DMS79 treated with DMSO at 0.1 percent for 48 hours (cell line): ENCODE measurements around the gene NKD1.
"Not testable (repeated sequence)": the region's sequence is repeated elsewhere in the genome, so short reads cannot be mapped to it uniquely, and the experiment has no call there.

ENCODE experiments used
- DNase-seq: peaks from one replicate; lab custom pipeline; 2025; lab: John Stamatoyannopoulos, UW

The NKD1 gene

GRCh38 chr16:50548125-50548908 lies at the start of gene NKD1:
TSS of gene NKD1 (plus strand) at chr16:50548396. CDS start at chr16:50548554, 158 bp downstream.
- no peak for DNase-seq

GRCh38 chr16:50498431-50499155 lies 49.6 kb upstream of the NKD1 start:
- DNase-seq = no peak

GRCh38 chr16:50499254-50499653 lies 48.9 kb upstream of the NKD1 start:
- DNase-seq = no peak

GRCh38 chr16:50500171-50500874 lies 47.9 kb upstream of the NKD1 start:
- DNase-seq = no peak

GRCh38 chr16:50501251-50501650 lies 46.9 kb upstream of the NKD1 start:
- no peak for DNase-seq

DNA sequence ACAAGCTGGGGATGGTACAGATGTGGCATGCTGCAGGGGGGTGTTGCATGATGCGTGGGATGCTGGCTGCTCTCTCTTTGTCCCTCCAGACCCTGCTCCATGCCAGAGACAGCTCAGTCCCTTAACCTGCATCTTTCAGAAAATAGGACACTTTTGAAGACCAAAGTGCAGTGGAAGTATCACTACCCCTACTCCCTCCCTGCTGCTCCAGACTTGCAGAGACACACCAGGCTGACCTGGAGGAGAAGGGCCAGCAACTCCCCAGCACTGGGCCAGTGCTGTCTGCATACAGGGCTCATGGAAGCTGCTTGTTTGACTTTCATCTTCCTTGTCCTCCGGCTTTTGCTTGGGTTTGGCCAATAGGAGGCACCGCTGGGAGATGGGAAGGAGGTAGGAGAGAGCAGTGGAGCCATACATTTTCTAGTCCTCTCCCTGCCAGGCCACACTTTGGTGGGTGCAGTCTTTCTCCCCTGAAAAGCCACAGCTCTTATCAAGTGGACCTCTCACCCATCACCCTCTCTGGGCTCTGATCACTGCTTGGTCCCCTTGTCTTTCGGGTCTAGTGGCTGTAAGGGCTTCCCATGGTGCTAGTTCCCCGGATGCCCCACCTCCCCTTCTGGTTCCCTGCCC lies 46.1 kb upstream of the NKD1 start:
- no peak for DNase-seq

- DNase-seq = no peak
Observed at GRCh38 chr16:50502616-50503011, 45.6 kb upstream of the NKD1 start.

DNA sequence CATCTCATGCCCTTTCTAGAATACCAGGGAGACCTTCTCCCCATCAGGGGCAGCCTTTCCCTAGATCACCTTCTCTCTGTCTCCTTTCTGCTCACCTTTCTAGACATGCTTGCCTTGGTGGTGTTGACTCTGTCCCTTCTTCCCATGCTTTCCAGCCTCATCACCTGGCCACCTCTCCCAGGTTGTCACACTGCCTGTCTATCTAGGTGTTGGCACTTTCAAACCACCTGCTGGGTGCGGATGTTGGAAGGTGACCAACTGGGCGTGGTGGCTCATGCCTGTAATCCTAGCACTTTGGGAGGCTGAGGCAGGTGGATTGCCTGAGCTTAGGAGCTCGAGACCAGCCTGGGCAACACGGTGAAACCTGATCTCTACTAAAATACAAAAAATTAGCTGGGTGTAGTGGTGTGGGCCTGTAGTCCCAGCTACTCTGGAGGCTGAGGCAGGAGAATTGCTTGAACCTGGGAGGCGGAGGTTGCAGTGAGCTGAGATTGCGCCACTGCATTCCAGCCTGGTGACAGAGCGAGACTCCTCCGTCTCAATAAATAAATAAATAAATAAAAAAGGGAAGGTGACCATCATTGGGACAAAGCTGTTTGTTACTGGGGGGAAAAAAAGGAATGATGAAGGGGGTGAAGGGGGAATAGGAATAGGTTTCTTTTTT lies 44.2 kb upstream of the NKD1 start:
- DNase-seq = not testable (repeated sequence)

DNA sequence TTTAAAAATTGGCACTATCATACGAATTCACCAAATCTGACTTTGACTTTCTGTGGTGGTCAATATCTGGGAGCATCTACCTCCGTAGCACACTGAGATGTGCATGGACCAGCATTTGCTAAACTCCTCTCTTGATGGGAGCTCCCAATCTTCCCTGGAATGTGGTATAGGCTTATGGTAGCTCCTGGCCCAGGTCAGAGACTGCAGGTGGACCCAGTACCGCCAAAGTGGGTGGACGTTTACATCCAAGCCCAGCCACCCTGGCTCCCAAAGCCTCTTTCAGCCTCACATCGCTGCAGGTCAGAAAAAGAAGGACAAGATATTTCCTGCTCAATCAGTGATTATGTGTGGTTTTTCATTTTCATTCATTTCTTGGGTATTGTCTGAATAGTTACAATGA lies 43.1 kb upstream of the NKD1 start:
- DNase-seq = no peak

DNA sequence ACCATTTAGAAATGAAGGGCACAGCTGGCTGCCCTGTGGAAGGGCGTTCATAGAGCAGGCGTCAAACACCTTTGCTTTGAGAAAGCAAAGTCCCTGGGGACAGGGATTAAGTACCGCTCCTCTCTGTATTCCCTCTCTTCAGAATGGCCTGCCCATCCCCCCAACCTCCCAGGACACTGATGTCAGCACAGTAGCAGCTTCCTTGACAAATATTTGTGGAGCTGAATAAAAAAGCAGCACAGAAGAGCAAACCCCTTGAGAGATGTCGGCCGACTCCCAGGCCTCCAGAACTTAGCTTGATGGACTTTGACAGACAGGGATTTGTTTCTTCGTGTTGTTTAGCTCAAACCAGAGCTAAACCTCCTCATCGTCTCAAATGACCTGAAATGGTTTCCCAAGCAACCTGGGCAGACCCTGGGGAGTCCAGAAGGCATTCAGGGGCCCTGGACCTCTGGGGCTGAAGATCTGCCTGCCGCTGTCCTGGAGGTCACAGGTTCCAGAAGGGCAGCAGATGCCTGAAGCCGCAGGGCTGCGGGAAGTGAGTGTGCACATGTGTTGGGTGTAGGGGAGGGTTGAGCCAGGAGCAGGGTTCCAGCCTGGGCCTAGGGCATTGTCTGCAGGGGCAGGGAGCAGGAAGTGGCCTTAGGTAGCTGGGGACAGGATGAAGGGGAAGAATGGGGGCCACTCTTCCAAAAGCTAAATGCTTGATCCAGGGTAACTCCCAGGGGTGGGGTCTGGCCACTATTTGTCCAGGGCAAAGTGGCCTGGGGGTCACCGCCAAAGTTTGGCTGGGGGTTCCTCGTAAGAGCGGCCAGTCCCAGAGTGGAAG lies 42.3 kb upstream of the NKD1 start:
- DNase-seq = no peak

- DNase-seq = no peak
Observed at GRCh38 chr16:50506543-50506937, 41.7 kb upstream of the NKD1 start.

DNA sequence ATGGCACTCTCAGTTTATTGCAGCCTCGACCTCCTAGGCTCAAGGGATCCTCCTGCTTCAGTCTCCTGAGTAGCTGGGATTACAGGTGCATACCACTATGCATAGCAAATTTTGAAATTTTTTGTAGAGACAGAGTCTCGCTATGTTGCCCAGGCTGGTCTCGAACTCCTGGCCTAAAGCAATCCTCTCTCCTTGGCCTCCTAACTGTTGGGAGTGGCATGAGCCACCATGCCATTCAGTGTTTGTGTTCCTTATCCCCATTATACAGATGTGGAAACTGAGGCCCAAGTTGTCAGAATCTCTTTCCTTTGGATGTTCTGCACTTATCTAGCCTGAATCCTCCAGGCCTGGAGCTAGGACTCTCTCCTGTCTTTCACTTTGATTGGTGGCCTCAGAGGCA lies 40.8 kb upstream of the NKD1 start:
- no peak for DNase-seq

DNA sequence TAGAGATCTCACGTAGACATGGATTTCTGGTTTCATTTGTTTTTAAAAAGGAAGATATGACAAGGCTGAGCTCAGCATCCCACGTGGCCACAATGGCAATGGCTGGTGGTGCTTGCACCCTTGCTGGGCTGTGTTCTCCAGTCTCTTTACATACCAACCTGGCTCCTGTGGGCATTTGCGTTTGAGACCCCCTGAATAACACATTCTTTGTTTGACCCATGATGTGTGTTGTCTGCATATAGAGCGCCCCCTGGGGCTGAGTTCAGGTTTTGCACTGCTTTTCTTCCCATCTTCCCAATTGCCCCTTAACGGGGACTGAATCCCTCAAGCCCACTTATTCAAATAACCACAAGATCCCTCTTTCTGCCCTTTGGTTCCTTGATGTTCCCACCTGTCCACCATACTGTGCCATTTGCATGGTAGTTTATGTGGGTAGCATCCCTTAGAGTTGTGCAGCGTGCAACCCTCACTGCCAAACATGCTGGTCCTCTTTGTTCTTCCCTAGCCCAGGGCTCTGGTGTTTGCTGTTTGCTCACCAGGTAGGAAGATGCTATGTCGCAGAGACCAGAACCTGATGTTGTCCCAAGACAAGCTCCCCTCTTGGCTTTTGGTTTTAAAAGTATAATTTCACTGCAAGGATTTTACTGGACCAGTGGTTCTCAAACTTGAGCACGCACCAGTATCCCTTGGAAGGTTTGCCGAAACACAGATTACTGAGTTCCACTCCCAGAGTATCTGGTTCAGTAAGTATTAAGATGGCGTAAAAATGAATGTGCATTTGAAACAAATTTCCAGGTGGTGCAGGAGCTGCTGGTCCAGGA lies 38.5 kb upstream of the NKD1 start:
- no peak for DNase-seq

GRCh38 chr16:50515218-50515617 lies 33.0 kb upstream of the NKD1 start:
- no peak for DNase-seq

- no peak for DNase-seq
Observed at GRCh38 chr16:50516401-50516800, 31.8 kb upstream of the NKD1 start.

- no peak for DNase-seq
Observed at GRCh38 chr16:50516890-50517289, 31.3 kb upstream of the NKD1 start.

DNA sequence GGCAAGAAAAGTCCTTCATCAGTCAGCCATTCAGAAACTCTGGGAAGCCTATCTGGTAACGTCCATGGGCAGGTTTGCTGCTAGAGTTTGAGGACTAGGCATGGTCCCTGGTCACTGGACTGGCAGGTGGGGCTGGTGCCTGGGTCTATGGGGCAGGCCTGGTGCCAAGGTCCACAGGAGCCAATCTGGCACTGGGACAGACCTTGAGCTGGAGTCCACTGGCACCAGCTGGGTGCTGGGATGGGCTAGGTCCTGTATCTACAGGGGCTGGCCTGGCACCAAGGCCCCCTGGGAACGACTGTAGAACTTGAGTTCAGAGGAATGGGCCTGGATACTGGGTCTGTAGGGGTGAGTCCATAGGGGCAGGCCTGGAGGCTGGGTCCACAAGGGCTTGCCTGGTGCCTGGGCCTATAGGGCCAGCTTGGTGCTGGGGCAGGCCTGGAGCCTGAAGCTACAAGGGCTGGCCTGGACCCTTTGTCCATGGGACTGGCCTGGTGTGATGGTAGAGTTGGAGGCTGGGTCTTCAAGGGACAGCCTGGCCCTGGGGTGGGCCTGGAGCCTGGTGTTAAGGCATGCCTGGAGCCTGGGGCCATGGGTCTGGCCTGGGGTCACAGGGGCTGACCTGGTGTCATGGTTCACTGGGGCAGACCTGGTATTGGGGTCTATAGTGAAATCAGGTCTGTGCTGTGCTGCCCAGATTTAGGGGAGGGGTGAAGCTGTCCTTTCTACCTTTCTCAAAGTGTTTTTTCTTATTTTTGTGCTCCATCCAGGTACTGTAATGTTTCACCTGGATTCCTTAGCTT lies 30.5 kb upstream of the NKD1 start:
- DNase-seq = no peak

DNA sequence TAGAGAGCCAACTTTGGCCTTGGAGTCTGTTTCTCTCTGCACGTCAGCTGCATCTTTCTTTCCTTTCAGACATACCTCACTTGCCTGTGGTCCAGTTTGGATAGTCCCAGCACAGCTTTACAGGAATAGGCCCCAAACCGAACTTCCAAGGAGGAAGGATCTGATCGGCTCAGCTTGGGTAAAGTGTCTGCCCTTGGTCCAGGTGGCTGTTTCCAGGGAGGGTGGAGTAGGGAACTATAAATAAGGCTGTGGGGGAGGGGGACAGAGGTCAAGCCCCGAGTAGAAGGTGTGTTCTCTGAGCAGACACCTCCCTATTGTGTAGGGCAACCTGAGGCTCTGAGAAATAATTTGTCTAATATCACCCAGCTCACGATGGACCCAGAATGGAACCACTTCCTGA lies 29.2 kb upstream of the NKD1 start:
- DNase-seq = no peak

DNA sequence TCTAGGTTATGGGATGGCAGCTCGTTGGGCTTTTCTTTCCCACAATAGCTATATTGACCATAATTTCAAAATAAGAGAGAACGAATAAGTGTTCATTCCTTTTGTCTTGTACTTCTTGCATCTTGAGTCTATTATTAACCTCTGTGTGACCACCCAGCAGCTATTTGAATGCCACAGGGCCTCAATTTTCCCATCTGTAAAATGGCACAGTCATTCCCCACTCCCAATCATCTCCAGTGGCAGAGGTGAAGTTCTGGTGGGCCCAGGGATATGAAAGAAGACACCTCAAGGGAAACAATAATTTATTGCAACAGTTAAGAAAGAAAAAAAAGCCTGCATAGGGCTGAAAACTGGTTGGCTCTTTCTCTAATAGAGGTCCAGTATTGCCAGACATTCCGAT lies 28.6 kb upstream of the NKD1 start:
- DNase-seq = no peak
